HepG2 (cell line): ENCODE measurements around the gene UBL7. TPM values are rescaled to one million over a fixed set of nuclear protein-coding genes. Genes with fewer than 3 reads are reported as not detected.

Source experiments
- ATAC-seq: fragments of 200-7000 bp; cut with Tn5 transposase; 3 replicates; pipeline ENCODE4 v1.9.1; 2020; ENCODE audit warnings: mild to moderate bottlenecking, moderate library complexity
- BruUV-seq: library from RNA; stranded (reverse); fragments of 400-500 nt; replicated peaks from 2 replicates; lab custom pipeline; 2021; lab: Mats Ljungman, UMichigan
- CTCF ChIA-PET: fragments of 300-600 bp; formaldehyde crosslinking; extraction: SDS; loops from one replicate; lab custom pipeline; 2021; ENCODE audit warnings: low total read pairs, inconsistent platforms, low intra/inter-chr PET ratio; lab: Yijun Ruan, JAX
- POLR2A ChIA-PET: fragments of 350-600 bp; sonication (Branson Sonifier 250); formaldehyde crosslinking; loops from one replicate; lab custom pipeline; 2020; ENCODE audit warnings: antibody characterized with exemption, inconsistent platforms; lab: Yijun Ruan, JAX
- DNase-seq: peaks from one replicate; pipeline ENCODE4 v3.0.0-alpha.2; 2015; ENCODE audit warnings: low spot score
- FAIRE-seq: peaks from 3 replicates; lab custom pipeline; 2011; peaks lifted over from hg19 to GRCh38; lab: Jason Lieb, UNC
- H2AFZ ChIP-seq: one replicate; pipeline ENCODE4 v1.6.1; 2011; ENCODE audit warnings: low read length, inconsistent platforms
- H3K27ac ChIP-seq: fragments of 300-600 bp; 3 replicates; pipeline ENCODE4 v1.8.0; 2011; ENCODE audit warnings: mixed run types, mild to moderate bottlenecking, mixed read lengths, low read length, inconsistent platforms; ENCODE audit not compliant: insufficient read depth; ENCODE audit errors: extremely low read length
- H3K27me3 ChIP-seq, 2 experiments: fragments of 200-600 bp in 1 of 2; 2 replicates in 1 of 2; 3 replicates in 1 of 2; pipeline versions ENCODE4 v1.6.0 to v1.8.0; 2011; ENCODE audit warnings: low read length in 2 of 2, mild to moderate bottlenecking in 2 of 2, moderate library complexity in 2 of 2, inconsistent platforms in 1 of 2; ENCODE audit not compliant: insufficient read depth in 2 of 2, control insufficient read depth in 1 of 2
- H3K36me3 ChIP-seq, 2 experiments: fragments of 200-600 bp in 1 of 2; replicated peaks in 1 of 2; 2 replicates in 1 of 2; 3 replicates in 1 of 2; pipeline versions ENCODE4 v1.5.1 to v1.8.0; 2011; ENCODE audit warnings: low read length in 2 of 2, inconsistent platforms in 1 of 2; ENCODE audit not compliant: insufficient read depth in 2 of 2, control insufficient read depth in 1 of 2
- H3K4me1 ChIP-seq: 2 replicates; pipeline ENCODE4 v1.5.1; 2012; ENCODE audit warnings: low read length, inconsistent platforms; ENCODE audit not compliant: insufficient read depth
- H3K4me2 ChIP-seq: 2 replicates; pipeline ENCODE4 v1.6.0; 2011; ENCODE audit warnings: low read depth, low read length, inconsistent platforms
- H3K4me3 ChIP-seq, 3 experiments: fragments of 200-600 bp in 1 of 3; sonication (generic), shearing (Covaris generic) in 1 of 3; replicated peaks in 1 of 3; 2 replicates each; pipeline ENCODE4 v1.5.1; 2011 to 2016; ENCODE audit warnings: low read length in 3 of 3, inconsistent platforms in 2 of 3, low read depth in 2 of 3, mild to moderate bottlenecking in 2 of 3, control low read depth in 1 of 3, mixed read lengths in 1 of 3; ENCODE audit not compliant: insufficient read depth in 1 of 3
- H3K79me2 ChIP-seq: one replicate; pipeline ENCODE4 v1.6.1; 2011; ENCODE audit warnings: low read length, inconsistent platforms; ENCODE audit not compliant: insufficient read depth
- H3K9ac ChIP-seq: 2 replicates; pipeline ENCODE4 v1.6.0; 2011; ENCODE audit warnings: mild to moderate bottlenecking, low read depth, low read length, inconsistent platforms; ENCODE audit not compliant: insufficient read depth
- H3K9me3 ChIP-seq: 2 replicates; pipeline ENCODE4 v1.5.1; 2012; ENCODE audit warnings: mild to moderate bottlenecking, low read length
- H4K20me1 ChIP-seq: 2 replicates; pipeline ENCODE4 v1.6.0; 2011; ENCODE audit warnings: inconsistent platforms, mild to moderate bottlenecking, low read length, moderate library complexity; ENCODE audit not compliant: insufficient read depth
- CERS6 ChIP-seq: sonication (generic); formaldehyde crosslinking; IDR thresholded peaks from 2 replicates; pipeline ENCODE4 v1.5.0; 2020; ENCODE audit warnings: missing genetic modification reagents
- DNMT3B ChIP-seq: conservative IDR thresholded peaks from 2 replicates; pipeline ENCODE4 v1.6.1; 2016; ENCODE audit warnings: missing biosample characterization, control low read depth
- FOXC1 ChIP-seq: sonication (generic); formaldehyde crosslinking; IDR thresholded peaks from 2 replicates; pipeline ENCODE4 v1.8.0; 2022; ENCODE audit warnings: mild to moderate bottlenecking, missing genetic modification reagents, borderline replicate concordance
- KDM4B ChIP-seq: sonication (generic); formaldehyde crosslinking; IDR thresholded peaks from 2 replicates; pipeline ENCODE4 v1.4.0; 2020; ENCODE audit warnings: missing genetic modification reagents
- KLF12 ChIP-seq: sonication (generic); formaldehyde crosslinking; IDR thresholded peaks from 2 replicates; pipeline ENCODE4 v1.4.0; 2020; ENCODE audit warnings: missing genetic modification reagents, borderline replicate concordance
- MEIS2 ChIP-seq: sonication (generic); formaldehyde crosslinking; IDR thresholded peaks from 2 replicates; pipeline ENCODE4 v1.9.0; 2021; ENCODE audit warnings: mild to moderate bottlenecking, missing genetic modification reagents
- MNT ChIP-seq: fragments of 450-650 bp; IDR thresholded peaks from 2 replicates; pipeline ENCODE4 v1.6.1; 2016
- PHB2 ChIP-seq: fragments of 450-650 bp; IDR thresholded peaks from 2 replicates; pipeline ENCODE4 v1.6.1; 2018; ENCODE audit not compliant: partially characterized antibody
- RFX5 ChIP-seq: IDR thresholded peaks from 2 replicates; pipeline ENCODE4 v1.6.1; 2011; ENCODE audit warnings: low read depth, low read length, improper control_type of control experiment
- SRSF9 ChIP-seq: fragments of 200-400 bp; formaldehyde crosslinking; IDR thresholded peaks from 2 replicates; pipeline ENCODE4 v1.6.1; 2018; ENCODE audit warnings: borderline replicate concordance, mild to moderate bottlenecking, low read depth, low read length; ENCODE audit not compliant: insufficient read depth, poor library complexity, severe bottlenecking
- ZNF512B ChIP-seq: sonication (generic); formaldehyde crosslinking; IDR thresholded peaks from 2 replicates; pipeline ENCODE4 v1.5.1; 2020; ENCODE audit warnings: missing genetic modification reagents, mild to moderate bottlenecking, borderline replicate concordance
- ZNF564 ChIP-seq: sonication (generic); formaldehyde crosslinking; IDR thresholded peaks from 2 replicates; pipeline ENCODE4 v1.8.1; 2023; ENCODE audit warnings: mild to moderate bottlenecking, missing genetic modification reagents
- ZNF609 ChIP-seq: sonication (generic); formaldehyde crosslinking; IDR thresholded peaks from 2 replicates; pipeline ENCODE4 v1.4.0; 2020; ENCODE audit warnings: mild to moderate bottlenecking, missing genetic modification reagents, borderline replicate concordance
- WGBS: methylation state at CpG from one replicate; pipeline ENCODE4 v1.1.6; 2017; ENCODE audit warnings: low lambda C conversion rate; 5-methylcytosine and 5-hydroxymethylcytosine counted together
- in situ Hi-C: cut with HindIII; loops from 2 replicates; pipeline ENCODE4 v1.10.0; 2017; ENCODE audit warnings: low pct_unique_long_range_greater_than_20kb; ENCODE audit not compliant: extremely low pct_ligation_motif_present
- intact Hi-C: fragments of 100-400 bp; cut with micrococcal nuclease; formaldehyde crosslinking; loops from one replicate; pipeline ENCODE4 v1.10.0; 2022; ENCODE audit not compliant: unreplicated experiment
- polyA plus RNA-seq, 8 experiments: library from polyadenylated mRNA; depleted of rRNA in 3 of 8; stranded (reverse) in 7 of 8; unstranded in 1 of 8; fragments of >200 nt; fragmentation: Illumina TruSeq in 4 of 8; extraction: Trizol in 4 of 8; gene quantifications; 2 replicates each; pipeline versions ENCODE4 v1.2.1 to v1.2.3, GENCODE V29; 2011 to 2016; ENCODE audit warnings: low read depth in 4 of 8, missing spikeins in 1 of 8, mixed read lengths in 1 of 8; ENCODE audit not compliant: insufficient read depth in 1 of 8
- total RNA-seq, 5 experiments: library from RNA; depleted of rRNA; stranded (reverse); fragments of >200 nt; fragmentation: Illumina TruSeq; extraction: Trizol; gene quantifications; 2 replicates each; pipeline ENCODE4 v1.2.3, GENCODE V29; 2016; ENCODE audit warnings: low read depth in 1 of 5

The UBL7 gene
- total and polyA plus RNA-seq, 2 of the 13 experiments (the other 11 are each of a cell fraction or from before 2014, with no cell fraction given), result 55.0 to 63.5 TPM

GRCh38 chr15:74468341-74469032, 7.5 kb upstream of the UBL7 start:
- Histone ChIP-seq H3K27ac (no peak overlapping the region), H3K9me3 (no peaks in the 10 kb centered on the region), H4K20me1 (no peaks in the 10 kb centered on the region), H3K79me2 (peaks cover 5% of the 10 kb centered on the region), H3K36me3 (no peaks in the 10 kb centered on the region; a peak in 2 of 5 replicates), H3K27me3 (no peaks in the 10 kb centered on the region), H3K4me2 (no peak overlapping the region), H3K4me1 (peaks cover 22% of the 10 kb centered on the region), H3K4me3 (no peak overlapping the region), H2AFZ (no peak overlapping the region), H3K9ac (no peak overlapping the region)
- in situ Hi-C loops (no loop called here), intact Hi-C loops (no loop called here)
- no peak for FAIRE-seq
- no peak for ATAC-seq
- ChIA-PET CTCF (no interaction called here), POLR2A (interaction anchor here (0.7 to 2.6 kb wide), 4 partner anchors 13 to 87 kb away, joined by 3 to 21 read pairs (median 4); no protein-coding TSS in a partner anchor)
- no TSS peak for BruUV-seq
- no peak for DNase-seq
- 95% methylated on average over 6 of the region's 6 CpGs for WGBS
- peak; percentile 96 for TF ChIP-seq ZNF564 (CRISPR knock-in tag)
- no peak for TF ChIP-seq RFX5
- TF ChIP-seq KLF12 (CRISPR knock-in tag), result no peak
- TF ChIP-seq FOXC1 (CRISPR knock-in tag), result no peak
- no peak for TF ChIP-seq PHB2
- TF ChIP-seq ZNF512B, result no peak
- TF ChIP-seq CERS6 (CRISPR knock-in tag), result no peak
- no peak for TF ChIP-seq KDM4B
- no peak for TF ChIP-seq ZNF609 (CRISPR knock-in tag)
- TF ChIP-seq MEIS2, result no peak
- no peak for TF ChIP-seq SRSF9
- TF ChIP-seq MNT, result no peak
- TF ChIP-seq DNMT3B (CRISPR knock-in tag), result no peak
